ENCODE results near the gene ADGRG2. TPM values are rescaled to one million over a fixed set of nuclear protein-coding genes. Genes with fewer than 3 reads are reported as not detected.
"Not testable (repeated sequence)": the region's sequence is repeated elsewhere in the genome, so short reads cannot be mapped to it uniquely, and the experiment has no call there.

ADGRG2 gene
- total RNA-seq, 1 experiment from 2014 or later, result not detected

DNA sequence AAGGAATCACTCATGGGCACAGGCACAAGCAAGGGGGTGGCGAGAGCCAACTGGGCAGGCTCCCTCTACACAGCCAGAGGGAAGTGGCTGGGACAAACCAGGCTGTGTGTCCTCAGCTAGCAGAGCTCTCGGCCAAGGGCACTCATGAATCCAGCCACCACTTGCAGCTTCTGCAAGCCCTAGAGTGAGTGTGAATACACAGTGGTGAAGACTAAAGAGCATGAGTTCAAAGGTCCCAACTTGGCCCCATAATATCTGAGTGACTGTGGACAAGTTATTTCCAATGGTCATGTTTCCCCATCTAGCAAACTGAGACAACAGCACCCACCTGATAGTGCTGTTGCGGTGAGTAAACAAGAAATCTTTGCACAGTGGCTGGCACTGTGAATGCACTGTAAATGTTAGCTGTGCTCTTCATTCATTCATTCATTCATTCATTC is 51.7 kb downstream of the ADGRG2 start:
- H3K4me2 ChIP-seq (ENCODE audit: low read length), result no peak overlapping the region
- CTCF ChIA-PET, result no interaction called here
- H3K4me1 ChIP-seq (ENCODE audit: control insufficient read depth in 1 of 2, insufficient read depth in 2 of 2, low read length in 2 of 2), result no peaks in the 10 kb centered on the region
- TF ChIP-seq POLR2AphosphoS5 (IDR thresholded peaks at IDR 0.05; ENCODE audit: low read depth, low read length), result no peak
- TF ChIP-seq FOSL1 (IDR thresholded peaks at IDR 0.05; ENCODE audit: low read depth), result no peak
- no peak for TF ChIP-seq CBX3 (IDR thresholded peaks at IDR 0.05; ENCODE audit: low read depth)
- TF ChIP-seq JUND (IDR thresholded peaks at IDR 0.05), result no peak
- no peak for TF ChIP-seq RAD21 (IDR thresholded peaks at IDR 0.05; ENCODE audit: low read depth)
- no peak for TF ChIP-seq YY1 (IDR thresholded peaks at IDR 0.05; ENCODE audit: extremely low read depth, insufficient replicate concordance, low read depth, low read length)
- TF ChIP-seq, protein P1, sequence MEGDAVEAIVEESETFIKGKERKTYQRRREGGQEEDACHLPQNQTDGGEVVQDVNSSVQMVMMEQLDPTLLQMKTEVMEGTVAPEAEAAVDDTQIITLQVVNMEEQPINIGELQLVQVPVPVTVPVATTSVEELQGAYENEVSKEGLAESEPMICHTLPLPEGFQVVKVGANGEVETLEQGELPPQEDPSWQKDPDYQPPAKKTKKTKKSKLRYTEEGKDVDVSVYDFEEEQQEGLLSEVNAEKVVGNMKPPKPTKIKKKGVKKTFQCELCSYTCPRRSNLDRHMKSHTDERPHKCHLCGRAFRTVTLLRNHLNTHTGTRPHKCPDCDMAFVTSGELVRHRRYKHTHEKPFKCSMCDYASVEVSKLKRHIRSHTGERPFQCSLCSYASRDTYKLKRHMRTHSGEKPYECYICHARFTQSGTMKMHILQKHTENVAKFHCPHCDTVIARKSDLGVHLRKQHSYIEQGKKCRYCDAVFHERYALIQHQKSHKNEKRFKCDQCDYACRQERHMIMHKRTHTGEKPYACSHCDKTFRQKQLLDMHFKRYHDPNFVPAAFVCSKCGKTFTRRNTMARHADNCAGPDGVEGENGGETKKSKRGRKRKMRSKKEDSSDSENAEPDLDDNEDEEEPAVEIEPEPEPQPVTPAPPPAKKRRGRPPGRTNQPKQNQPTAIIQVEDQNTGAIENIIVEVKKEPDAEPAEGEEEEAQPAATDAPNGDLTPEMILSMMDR (IDR thresholded peaks at IDR 0.05 in 2 of 3, conservative IDR thresholded peaks at IDR 0.05 in 1 of 3; ENCODE audit: borderline replicate concordance in 1 of 3, insufficient read depth in 1 of 3, low read depth in 2 of 3, low read length in 2 of 3), result no peak
- no peak for TF ChIP-seq SP1 (IDR thresholded peaks at IDR 0.05; ENCODE audit: low read depth)
- no peak for TF ChIP-seq ZFX (IDR thresholded peaks at IDR 0.05)
- TF ChIP-seq CEBPB (IDR thresholded peaks at IDR 0.05; ENCODE audit: low read depth), result no peak
- TF ChIP-seq EZH2phosphoT487 (IDR thresholded peaks at IDR 0.05; ENCODE audit: borderline replicate concordance), result no peak
- no peak for TF ChIP-seq EZH2 (IDR thresholded peaks at IDR 0.05)
- no peak for TF ChIP-seq SRF (IDR thresholded peaks at IDR 0.05; ENCODE audit: low read depth)
- TF ChIP-seq, protein P2, sequence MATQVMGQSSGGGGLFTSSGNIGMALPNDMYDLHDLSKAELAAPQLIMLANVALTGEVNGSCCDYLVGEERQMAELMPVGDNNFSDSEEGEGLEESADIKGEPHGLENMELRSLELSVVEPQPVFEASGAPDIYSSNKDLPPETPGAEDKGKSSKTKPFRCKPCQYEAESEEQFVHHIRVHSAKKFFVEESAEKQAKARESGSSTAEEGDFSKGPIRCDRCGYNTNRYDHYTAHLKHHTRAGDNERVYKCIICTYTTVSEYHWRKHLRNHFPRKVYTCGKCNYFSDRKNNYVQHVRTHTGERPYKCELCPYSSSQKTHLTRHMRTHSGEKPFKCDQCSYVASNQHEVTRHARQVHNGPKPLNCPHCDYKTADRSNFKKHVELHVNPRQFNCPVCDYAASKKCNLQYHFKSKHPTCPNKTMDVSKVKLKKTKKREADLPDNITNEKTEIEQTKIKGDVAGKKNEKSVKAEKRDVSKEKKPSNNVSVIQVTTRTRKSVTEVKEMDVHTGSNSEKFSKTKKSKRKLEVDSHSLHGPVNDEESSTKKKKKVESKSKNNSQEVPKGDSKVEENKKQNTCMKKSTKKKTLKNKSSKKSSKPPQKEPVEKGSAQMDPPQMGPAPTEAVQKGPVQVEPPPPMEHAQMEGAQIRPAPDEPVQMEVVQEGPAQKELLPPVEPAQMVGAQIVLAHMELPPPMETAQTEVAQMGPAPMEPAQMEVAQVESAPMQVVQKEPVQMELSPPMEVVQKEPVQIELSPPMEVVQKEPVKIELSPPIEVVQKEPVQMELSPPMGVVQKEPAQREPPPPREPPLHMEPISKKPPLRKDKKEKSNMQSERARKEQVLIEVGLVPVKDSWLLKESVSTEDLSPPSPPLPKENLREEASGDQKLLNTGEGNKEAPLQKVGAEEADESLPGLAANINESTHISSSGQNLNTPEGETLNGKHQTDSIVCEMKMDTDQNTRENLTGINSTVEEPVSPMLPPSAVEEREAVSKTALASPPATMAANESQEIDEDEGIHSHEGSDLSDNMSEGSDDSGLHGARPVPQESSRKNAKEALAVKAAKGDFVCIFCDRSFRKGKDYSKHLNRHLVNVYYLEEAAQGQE (IDR thresholded peaks at IDR 0.05; ENCODE audit: low read depth), result no peak
- no peak for TF ChIP-seq ELF1 (IDR thresholded peaks at IDR 0.05; ENCODE audit: borderline replicate concordance, low read depth)
- TF ChIP-seq EGR1 (IDR thresholded peaks at IDR 0.05; ENCODE audit: low read depth), result no peak
- no peak for TF ChIP-seq POLR2A (IDR thresholded peaks at IDR 0.05; ENCODE audit: borderline replicate concordance, extremely low read depth, insufficient read depth, insufficient read length)
- H4K20me1 ChIP-seq (ENCODE audit: insufficient read depth), result no peaks in the 10 kb centered on the region
- RAD21 ChIA-PET (ENCODE audit: low non-redundant PET in 1 of 2, low total read pairs in 2 of 2, uncharacterized antibody in 2 of 2, unreplicated experiment in 2 of 2), result no interaction called here
- DNase-seq (ENCODE audit: low read depth, low spot score) (no peak), ATAC-seq (no peak)
- no peak overlapping the region for H2AFZ ChIP-seq (ENCODE audit: low read depth, low read length, poor library complexity, severe bottlenecking)
- H3K9me2 ChIP-seq (ENCODE audit: insufficient read depth), result no peaks in the 10 kb centered on the region
- POLR2A ChIA-PET, result no interaction called here
- H3K27ac ChIP-seq (ENCODE audit: low read depth, low read length), result no peak overlapping the region
- H3K9me3 ChIP-seq (ENCODE audit: control insufficient read depth in 1 of 2, insufficient read depth in 1 of 2, low read depth in 1 of 2, low read length in 2 of 2), result no peaks in the 10 kb centered on the region
- no peak overlapping the region for H3K9ac ChIP-seq (ENCODE audit: low read length)
- no peaks in the 10 kb centered on the region for H3K36me3 ChIP-seq (ENCODE audit: control insufficient read depth in 1 of 2, insufficient read depth in 2 of 2, low read length in 2 of 2)
- intact Hi-C loops (cut with micrococcal nuclease), result no loop called here
- no TSS peak for BruUV-seq (replicated peaks)
- no peaks in the 10 kb centered on the region for H3K27me3 ChIP-seq (ENCODE audit: insufficient read depth, low read length)
- no peaks in the 10 kb centered on the region for H3K79me2 ChIP-seq (ENCODE audit: insufficient read depth, low read length)
- H3K4me3 ChIP-seq (replicated peaks in 1 of 2; ENCODE audit: low read depth in 1 of 2, low read length in 2 of 2), result no peak overlapping the region

DNA sequence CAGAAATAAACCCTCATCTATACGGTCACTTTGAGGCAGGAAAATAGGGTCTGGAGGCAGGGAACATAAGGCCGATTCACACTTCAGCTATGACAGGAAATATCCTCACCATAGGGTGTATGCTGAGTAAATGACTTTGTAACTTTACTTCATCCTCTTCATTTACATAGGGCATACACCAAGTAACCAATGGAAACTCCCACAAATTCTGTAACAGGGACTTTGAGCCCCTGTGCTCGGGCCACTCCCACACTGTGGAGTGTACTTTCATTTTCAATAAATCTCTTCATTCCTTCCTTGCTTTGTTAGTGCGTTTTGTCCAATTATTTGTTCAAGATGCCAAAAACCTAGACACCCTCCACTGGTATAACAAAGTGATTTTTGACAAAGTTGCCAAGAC is 55.3 kb downstream of the ADGRG2 start:
- H2AFZ ChIP-seq (ENCODE audit: low read depth, low read length, poor library complexity, severe bottlenecking); H3K27me3 ChIP-seq (ENCODE audit: insufficient read depth, low read length); BruUV-seq (replicated peaks); H3K9ac ChIP-seq (ENCODE audit: low read length); H4K20me1 ChIP-seq (ENCODE audit: insufficient read depth); H3K4me2 ChIP-seq (ENCODE audit: low read length); H3K79me2 ChIP-seq (ENCODE audit: insufficient read depth, low read length); CTCF ChIA-PET; H3K27ac ChIP-seq (ENCODE audit: low read depth, low read length); H3K4me3 ChIP-seq (replicated peaks in 1 of 2; ENCODE audit: low read depth in 1 of 2, low read length in 2 of 2); H3K9me3 ChIP-seq (ENCODE audit: control insufficient read depth in 1 of 2, insufficient read depth in 1 of 2, low read depth in 1 of 2, low read length in 2 of 2); ATAC-seq; POLR2A ChIA-PET; intact Hi-C loops (cut with micrococcal nuclease); H3K36me3 ChIP-seq (ENCODE audit: control insufficient read depth in 1 of 2, insufficient read depth in 2 of 2, low read length in 2 of 2); DNase-seq (ENCODE audit: low read depth, low spot score); H3K4me1 ChIP-seq (ENCODE audit: control insufficient read depth in 1 of 2, insufficient read depth in 2 of 2, low read length in 2 of 2); RAD21 ChIA-PET (ENCODE audit: low non-redundant PET in 1 of 2, low total read pairs in 2 of 2, uncharacterized antibody in 2 of 2, unreplicated experiment in 2 of 2); H3K9me2 ChIP-seq (ENCODE audit: insufficient read depth): not testable (repeated sequence)

Measured in HCT116 (cell line).